IPS DF 6.9 (cell line): ENCODE data around the gene CMTM1.

Source experiments
- DNase-seq: peaks from one replicate; pipeline ENCODE4 v3.0.0-alpha.2; 2013; ENCODE audit warnings: low read depth, low spot score
- H3K27ac ChIP-seq: one replicate; pipeline ENCODE4 v1.5.1; 2013; ENCODE audit warnings: low read length, control low read depth
- H3K27me3 ChIP-seq: 2 replicates; pipeline ENCODE4 v1.6.1; 2013; ENCODE audit warnings: mild to moderate bottlenecking, low read length; ENCODE audit not compliant: control insufficient read depth, insufficient read depth
- H3K36me3 ChIP-seq: 2 replicates; pipeline ENCODE4 v1.6.1; 2013; ENCODE audit warnings: low read length; ENCODE audit not compliant: control insufficient read depth, insufficient read depth
- H3K4me1 ChIP-seq: 2 replicates; pipeline ENCODE4 v1.6.1; 2013; ENCODE audit warnings: low read length; ENCODE audit not compliant: control insufficient read depth, insufficient read depth
- H3K4me3 ChIP-seq: 2 replicates; pipeline ENCODE4 v1.5.1; 2013; ENCODE audit warnings: mild to moderate bottlenecking, low read length
- H3K9me3 ChIP-seq: 2 replicates; pipeline ENCODE4 v1.6.1; 2013; ENCODE audit warnings: low read length, inconsistent platforms; ENCODE audit not compliant: control insufficient read depth, insufficient read depth
- WGBS: extraction: QIAGEN DNeasy Blood & Tissue Kit; methylation state at CpG from one replicate; pipeline ENCODE4 v1.1.7; 2013; ENCODE audit warnings: mixed read lengths, missing lambda C conversion rate; ENCODE audit not compliant: insufficient read length, insufficient coverage; 5-methylcytosine and 5-hydroxymethylcytosine counted together

The CMTM1 gene

GRCh38 chr16:66549284-66550131 lies 16.7 kb upstream of the CMTM1 start, which contains the start of gene TK2:
Gene TK2, minus strand, starts transcription at chr16:66550122. Its CDS starts 61 bp downstream, at chr16:66550061.
- H3K4me3 ChIP-seq, result peak within 1 kb of the TSS; percentile 65
- no peaks in the 10 kb centered on the region; the same call in 1 of the 2 replicates for H3K27me3 ChIP-seq
- peak; percentile 20 for DNase-seq
- H3K27ac ChIP-seq, result no peak within 1 kb of the TSS
- H3K4me1 ChIP-seq, result 0 out of 2 replicates have a peak, but pooled peaks cover 2% of the 10 kb centered on the region
- no peaks in the 10 kb centered on the region for H3K36me3 ChIP-seq
- no CpG with 5 or more reads among the region's 80 CpGs for WGBS
- no peaks in the 10 kb centered on the region for H3K9me3 ChIP-seq

- H3K36me3 ChIP-seq, result no peaks in the 10 kb centered on the region
- no peak overlapping the region for H3K4me3 ChIP-seq
- no peak for DNase-seq
- H3K4me1 ChIP-seq, result 0 out of 2 replicates have a peak, but pooled peaks cover 2% of the 10 kb centered on the region
- no CpG with 5 or more reads among the region's 6 CpGs for WGBS
- H3K9me3 ChIP-seq, result no peaks in the 10 kb centered on the region
- no peaks in the 10 kb centered on the region; the same call in 1 of the 2 replicates for H3K27me3 ChIP-seq
- H3K27ac ChIP-seq, result no peak overlapping the region
Measured at GRCh38 chr16:66551348-66551759, 14.9 kb upstream of the CMTM1 start.

GRCh38 chr16:66551788-66552285 lies 14.4 kb upstream of the CMTM1 start:
- WGBS, result no CpG with 5 or more reads among the region's 8 CpGs
- no peak for DNase-seq
- Histone ChIP-seq H3K4me3 (peak overlapping the region; percentile 29; the same call in 1 of the 2 replicates), H3K27me3 (no peaks in the 10 kb centered on the region; the same call in 1 of the 2 replicates), H3K27ac (no peak overlapping the region), H3K36me3 (no peaks in the 10 kb centered on the region), H3K4me1 (0 out of 2 replicates have a peak, but pooled peaks cover 2% of the 10 kb centered on the region), H3K9me3 (no peaks in the 10 kb centered on the region)

GRCh38 chr16:66552286-66553177 lies 13.7 kb upstream of the CMTM1 start, which contains the start of gene CKLF:
Gene CKLF, plus strand, starts transcription at chr16:66552576. Its CDS starts 140 bp downstream, at chr16:66552716.
- Histone ChIP-seq H3K27ac (no peak within 1 kb of the TSS), H3K9me3 (no peaks in the 10 kb centered on the region), H3K4me1 (0 out of 2 replicates have a peak, but pooled peaks cover 2% of the 10 kb centered on the region), H3K4me3 (peak within 1 kb of the TSS; percentile 33; the same call in 1 of the 2 replicates), H3K36me3 (no peaks in the 10 kb centered on the region), H3K27me3 (no peaks in the 10 kb centered on the region; the same call in 1 of the 2 replicates)
- WGBS, result no CpG with 5 or more reads among the region's 63 CpGs
- peak; percentile 60 for DNase-seq

- Histone ChIP-seq H3K4me1 (0 out of 2 replicates have a peak, but pooled peaks cover 2% of the 10 kb centered on the region), H3K4me3 (no peak overlapping the region), H3K36me3 (no peaks in the 10 kb centered on the region), H3K9me3 (no peaks in the 10 kb centered on the region), H3K27ac (no peak overlapping the region), H3K27me3 (no peaks in the 10 kb centered on the region; the same call in 1 of the 2 replicates)
- WGBS, result no CpG with 5 or more reads among the region's 8 CpGs
- no peak for DNase-seq
Measured at GRCh38 chr16:66553223-66553622, 13.0 kb upstream of the CMTM1 start.

GRCh38 chr16:66554021-66554420 lies 12.2 kb upstream of the CMTM1 start:
- H3K4me1 ChIP-seq, result 0 out of 2 replicates have a peak, but pooled peaks cover 2% of the 10 kb centered on the region

GRCh38 chr16:66554495-66554894 lies 11.7 kb upstream of the CMTM1 start:
- Histone ChIP-seq H3K27me3 (no peaks in the 10 kb centered on the region; the same call in 1 of the 2 replicates), H3K27ac (no peak overlapping the region), H3K36me3 (no peaks in the 10 kb centered on the region), H3K4me1 (0 out of 2 replicates have a peak, but pooled peaks cover 2% of the 10 kb centered on the region), H3K4me3 (no peak overlapping the region), H3K9me3 (no peaks in the 10 kb centered on the region)
- 100% methylated on average over 3 of the region's 6 CpGs for WGBS
- DNase-seq, result no peak

More at GRCh38 chr16:66554021-66554420, 12.2 kb upstream of the CMTM1 start:
- no peak overlapping the region for H3K27ac ChIP-seq
- no CpG with 5 or more reads among the region's 3 CpGs for WGBS
- H3K36me3 ChIP-seq, result no peaks in the 10 kb centered on the region
- no peak for DNase-seq
- no peak overlapping the region for H3K4me3 ChIP-seq
- no peaks in the 10 kb centered on the region for H3K9me3 ChIP-seq
- no peaks in the 10 kb centered on the region; the same call in 1 of the 2 replicates for H3K27me3 ChIP-seq

- DNase-seq, result no peak
- Histone ChIP-seq H3K9me3 (no peaks in the 10 kb centered on the region), H3K4me1 (no peaks in the 10 kb centered on the region), H3K36me3 (no peaks in the 10 kb centered on the region), H3K4me3 (no peak overlapping the region), H3K27me3 (no peaks in the 10 kb centered on the region), H3K27ac (no peak overlapping the region)
- no CpG with 5 or more reads among the region's 1 CpG for WGBS
Measured at GRCh38 chr16:66560107-66560506, 6.1 kb upstream of the CMTM1 start.

GRCh38 chr16:66561381-66562080 lies 4.7 kb upstream of the CMTM1 start:
- H3K4me3 ChIP-seq, result no peak overlapping the region
- no peak overlapping the region for H3K27ac ChIP-seq
- H3K36me3 ChIP-seq, result peaks cover 3% of the 10 kb centered on the region; the same call in 1 of the 2 replicates
- H3K4me1 ChIP-seq, result no peaks in the 10 kb centered on the region
- no peaks in the 10 kb centered on the region for H3K27me3 ChIP-seq
- no peaks in the 10 kb centered on the region for H3K9me3 ChIP-seq
- WGBS, result no CpG with 5 or more reads among the region's 3 CpGs
- DNase-seq, result no peak
